Mononuclear cell (primary cell): ENCODE data around the gene DCLRE1C. TPM values are rescaled to one million over a fixed set of nuclear protein-coding genes. Genes with fewer than 3 reads are reported as not detected.

Source experiments
- total RNA-seq: library from RNA; depleted of rRNA; stranded (reverse); fragments of >200 nt; gene quantifications from one replicate; pipeline ENCODE4 v1.2.3, GENCODE V29; 2012

Gene DCLRE1C
- total RNA-seq, 1 donor: 15.2 TPM

Other genes with a start within 250 kb of the DCLRE1C start
- gene FAM107B, start 179.2 kb downstream of the DCLRE1C start, total RNA-seq: 267 TPM
- 1.0 TPM for gene CDNF, start 116.1 kb downstream of the DCLRE1C start, total RNA-seq
- gene HSPA14, start 115.8 kb downstream of the DCLRE1C start, total RNA-seq: 25.9 TPM
- gene MSANTD7, start 115.8 kb downstream of the DCLRE1C start, total RNA-seq: 22.2 TPM
- 6.3 TPM for gene SUV39H2, start 75.2 kb downstream of the DCLRE1C start, total RNA-seq
- not detected for gene MEIG1, start 5.3 kb upstream of the DCLRE1C start, total RNA-seq
- gene OLAH, start 89.8 kb upstream of the DCLRE1C start, total RNA-seq: not detected
- 0.42 TPM for gene ACBD7, start 134.7 kb upstream of the DCLRE1C start, total RNA-seq
- 15.6 TPM for gene RPP38, start 143.3 kb upstream of the DCLRE1C start, total RNA-seq
- gene NMT2, start 214.6 kb upstream of the DCLRE1C start, total RNA-seq: 17.1 TPM